ENCODE data around the gene ZDHHC11B.
A peak's percentile ranks its signal among the peaks of the same experiment; 100 is the strongest.

Gene ZDHHC11B

DNA sequence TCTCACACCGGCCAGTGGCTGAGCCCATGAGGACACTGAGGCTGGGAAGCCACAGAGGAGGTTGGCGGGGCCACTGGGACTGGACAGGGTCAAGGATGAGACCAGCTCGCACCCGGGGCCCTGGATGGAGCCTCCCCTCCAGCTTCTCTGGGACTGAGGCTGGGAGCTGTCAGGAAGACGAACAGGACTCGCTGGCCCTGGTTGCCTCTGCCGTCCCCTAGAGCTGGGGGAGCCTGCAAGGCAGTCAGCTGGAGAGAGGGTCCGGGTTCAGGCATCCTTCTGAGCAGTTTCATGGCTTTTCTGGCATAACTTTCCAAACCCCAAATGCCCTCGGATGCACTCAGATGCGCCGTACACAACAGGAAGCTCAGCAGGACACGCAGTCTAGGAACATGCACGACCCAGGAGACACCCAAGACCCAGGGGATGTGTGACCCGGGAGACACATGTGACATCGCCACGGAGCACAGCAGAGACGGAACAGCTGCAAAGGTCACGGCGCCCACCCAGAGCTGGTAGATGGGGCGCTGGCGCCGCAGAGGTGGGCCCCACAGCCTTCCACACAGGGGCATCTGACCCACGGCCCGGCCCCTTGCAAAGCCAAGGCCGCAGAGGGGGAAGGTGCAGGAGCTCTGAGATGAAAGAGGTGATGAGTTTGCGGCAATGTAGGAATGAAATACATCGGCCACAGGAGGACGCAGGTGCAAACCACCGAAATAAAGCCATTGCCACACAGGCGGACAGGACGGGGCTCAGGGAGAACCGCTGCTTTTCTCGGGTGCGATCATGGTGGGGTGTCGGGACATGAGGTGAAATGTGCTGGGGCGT is 108.4 kb downstream of the ZDHHC11B start:
- no peak for DNase-seq (ENCODE audit: low read depth in 1 of 2, low spot score in 1 of 2)

DNA sequence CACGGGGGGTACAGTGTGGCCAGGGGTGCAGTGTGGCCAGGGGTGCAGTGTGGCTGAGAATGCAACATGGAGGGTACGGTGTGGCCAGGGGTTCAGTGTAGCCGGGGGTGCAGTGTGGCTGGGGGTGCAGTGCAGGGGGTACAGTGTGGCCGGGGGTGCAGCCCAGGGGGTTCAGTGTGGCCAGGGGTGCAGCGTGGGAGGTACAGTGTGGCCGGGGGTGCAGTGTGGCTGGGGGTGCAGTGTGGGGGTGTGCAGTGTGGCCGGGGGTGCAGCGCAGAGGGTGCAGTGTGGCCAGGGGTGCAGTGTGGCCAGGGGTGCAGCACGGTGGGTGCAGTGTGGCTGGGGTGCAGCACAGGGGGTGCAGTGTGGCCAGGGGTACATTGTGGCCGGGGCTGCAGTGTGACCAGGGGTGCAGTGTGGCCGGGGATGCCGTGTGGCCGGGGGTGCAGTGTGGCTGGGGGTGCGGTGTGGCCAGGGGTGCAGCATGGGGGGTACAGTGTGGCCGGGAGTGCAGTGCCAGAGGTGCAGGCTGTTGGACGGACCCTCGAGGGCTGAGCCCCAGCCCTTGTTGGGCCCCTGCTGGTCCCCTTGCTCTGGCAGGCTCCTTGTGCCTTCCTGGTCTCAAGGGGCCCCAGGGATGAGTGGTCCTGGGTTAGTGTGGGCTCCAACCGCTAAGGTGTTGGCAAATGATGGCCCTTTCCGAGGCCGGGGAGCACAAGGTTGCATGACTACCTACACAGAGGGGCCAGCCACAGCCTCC is 109.2 kb downstream of the ZDHHC11B start:
- no peak for DNase-seq (ENCODE audit: low read depth in 1 of 2, low spot score in 1 of 2)

- no peak for DNase-seq (ENCODE audit: low read depth in 1 of 2, low spot score in 1 of 2)
These were observed 109.9 kb downstream of the ZDHHC11B start for GRCh38 chr5:674630-675011.

DNA sequence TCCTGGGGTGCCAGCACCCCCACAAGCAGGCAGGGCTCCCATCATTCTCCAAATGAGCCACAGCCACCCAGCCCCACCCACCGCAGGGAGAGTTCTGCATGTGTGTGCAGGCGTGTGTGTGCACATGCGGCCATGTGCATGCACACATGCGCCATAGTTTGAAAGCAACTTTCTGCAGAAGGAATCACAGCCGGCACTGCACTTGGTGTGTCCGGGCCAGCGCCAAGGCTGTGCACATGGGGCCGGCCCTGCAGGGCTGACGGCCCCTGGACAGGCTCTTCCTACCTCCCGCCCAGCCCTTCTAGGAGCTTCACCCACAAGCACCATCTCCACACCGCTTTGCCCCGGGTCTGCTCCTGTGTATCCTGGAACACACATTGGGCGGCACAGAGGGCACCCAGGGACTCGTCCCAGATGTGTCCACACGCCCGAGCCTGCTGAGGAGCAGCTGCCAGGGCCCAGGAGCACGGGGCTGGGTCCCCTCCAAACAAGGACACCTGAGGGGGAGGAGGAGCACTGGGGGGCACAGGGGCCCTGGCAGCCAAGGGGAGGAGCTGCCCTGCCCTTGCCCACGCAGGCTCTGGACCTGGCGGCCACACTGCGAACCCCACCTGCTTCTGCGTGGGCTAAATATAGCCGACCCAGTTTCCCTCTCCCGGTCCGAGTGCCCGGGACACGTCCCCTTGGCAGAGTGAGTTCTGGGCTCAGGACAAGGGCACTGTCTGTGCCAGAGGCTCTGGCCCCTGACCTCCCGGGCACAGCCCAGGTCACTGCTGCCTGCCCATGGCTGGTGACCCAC is 110.5 kb downstream of the ZDHHC11B start:
- DNase-seq (ENCODE audit: low read depth in 1 of 2, low spot score in 1 of 2), result no peak

DNA sequence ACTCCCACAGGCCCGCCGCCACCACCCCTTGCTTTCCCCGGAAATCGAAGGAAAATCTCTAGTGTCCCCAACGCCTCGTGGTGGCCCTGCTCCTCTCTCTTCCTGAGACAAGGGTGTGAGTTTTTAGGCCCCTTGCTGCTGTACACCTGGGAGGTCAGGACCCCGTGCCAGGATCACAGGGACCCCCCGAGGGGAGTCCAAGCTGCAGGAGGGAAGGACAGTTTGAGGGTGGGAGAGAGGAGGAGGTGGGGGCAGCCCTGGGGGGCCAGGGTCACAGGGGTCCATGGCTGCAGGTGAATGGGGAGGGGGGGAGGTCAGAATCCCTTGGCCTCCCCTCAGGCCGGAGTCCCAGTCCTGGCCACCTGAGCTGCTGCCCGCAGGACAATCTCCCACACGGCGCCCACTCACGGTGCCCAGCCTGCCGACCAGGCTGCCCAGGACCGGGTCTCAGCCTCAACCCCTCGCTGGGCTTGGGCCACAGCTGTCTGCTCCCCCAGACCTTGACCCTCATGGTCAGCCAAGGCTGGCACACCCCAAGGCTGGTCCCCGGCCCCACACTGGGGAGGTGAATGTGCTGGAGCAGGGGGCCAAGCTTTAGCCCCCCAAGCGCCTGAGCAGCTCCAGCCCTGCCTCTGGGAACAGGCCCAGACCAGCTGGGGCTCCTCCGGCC is 111.2 kb downstream of the ZDHHC11B start:
- no peak for DNase-seq (ENCODE audit: low read depth in 1 of 2, low spot score in 1 of 2)

DNA sequence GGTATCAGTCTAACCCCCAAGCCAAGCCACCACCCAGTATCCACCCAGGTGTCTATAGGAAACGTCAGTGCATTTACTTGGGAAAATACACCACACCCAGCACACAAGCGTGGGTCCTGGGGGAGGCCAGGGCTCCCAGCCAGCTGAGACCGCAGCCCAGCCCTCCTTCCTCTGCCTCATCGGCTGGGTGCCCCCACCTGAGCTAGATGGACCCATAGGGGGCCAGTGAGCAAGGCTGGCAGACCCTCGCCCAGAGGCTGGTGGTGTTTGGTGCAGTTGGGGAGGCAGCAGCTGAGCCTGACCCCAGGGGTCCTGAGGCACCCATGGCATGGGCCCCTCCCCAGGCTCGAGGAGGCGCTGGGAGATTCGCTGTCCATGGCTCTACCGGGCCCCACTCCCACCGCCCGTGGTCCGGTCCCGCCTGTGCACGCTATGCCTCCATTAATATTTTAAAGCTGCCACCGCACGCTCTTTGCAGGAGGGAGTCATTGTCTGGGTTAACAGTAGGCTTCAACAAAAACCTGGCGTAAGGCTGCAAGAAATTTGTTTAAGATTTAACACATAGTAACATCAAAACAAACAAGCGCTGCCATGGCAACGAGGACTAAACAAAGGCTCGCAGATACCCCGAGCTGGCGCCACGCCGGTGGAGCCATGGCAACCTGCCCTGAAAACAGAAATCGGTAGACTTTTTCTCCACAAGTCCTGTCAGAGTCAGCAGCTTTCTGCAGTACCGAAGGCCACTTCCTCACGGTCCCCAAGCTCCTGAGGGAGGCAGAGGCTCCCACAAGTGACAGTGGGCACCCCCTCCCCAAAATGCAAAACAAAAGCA is 112.0 kb downstream of the ZDHHC11B start:
- peak in 1 of 2 donors; percentile 35 for DNase-seq (ENCODE audit: low read depth in 1 of 2, low spot score in 1 of 2)

GRCh38 chr5:671459-672328 is 112.8 kb downstream of the ZDHHC11B start:
- DNase-seq (ENCODE audit: low read depth in 1 of 2, low spot score in 1 of 2), result peak; percentile 43 to 56

DNA sequence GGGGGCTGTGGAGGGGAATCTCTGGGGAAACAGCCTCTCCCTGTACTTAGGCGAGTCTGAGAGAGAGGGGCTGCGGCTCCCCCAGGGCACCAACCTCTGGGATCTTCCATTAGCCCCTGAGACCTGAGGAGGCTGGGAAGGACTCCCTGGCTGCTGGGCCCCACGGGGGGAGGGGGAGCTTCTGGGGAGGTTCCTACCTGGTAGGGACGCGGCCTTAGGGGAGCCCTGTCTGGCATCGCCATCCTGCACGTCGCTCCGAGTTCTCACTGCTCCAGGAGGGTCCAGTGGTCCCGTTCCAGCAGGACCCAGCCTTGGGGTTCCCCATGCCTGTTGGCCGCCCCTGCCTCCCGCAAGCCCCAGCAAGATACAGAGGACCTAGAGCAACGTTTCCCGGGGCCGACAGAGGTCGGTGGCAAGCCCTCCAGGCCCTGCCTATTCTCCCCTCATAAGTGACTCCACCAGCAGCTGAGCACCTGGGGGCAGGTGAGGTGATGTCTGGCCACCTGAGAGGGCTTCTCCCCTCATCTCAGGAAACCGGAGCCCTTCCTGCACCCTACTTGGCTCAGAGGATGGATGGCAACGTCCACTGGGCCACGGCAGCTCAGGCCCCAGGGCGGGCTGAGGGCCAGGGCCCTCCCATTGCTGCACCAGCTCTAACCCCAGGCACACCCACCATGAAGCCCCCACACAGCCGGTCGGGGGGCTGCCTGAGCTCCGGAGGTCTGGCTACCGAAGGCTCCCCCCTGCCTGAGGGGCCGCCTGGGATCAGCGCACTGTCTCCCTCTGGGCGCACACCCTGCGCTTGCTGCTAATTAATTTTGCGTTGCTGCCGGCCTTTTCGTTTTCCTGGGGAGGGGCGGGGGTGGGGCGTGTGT is 113.9 kb downstream of the ZDHHC11B start:
- no peak for DNase-seq (ENCODE audit: low read depth in 1 of 2, low spot score in 1 of 2)

- DNase-seq (ENCODE audit: low read depth in 1 of 2, low spot score in 1 of 2), result no peak
These were observed 114.6 kb downstream of the ZDHHC11B start for GRCh38 chr5:669842-670395.

- no peak for DNase-seq (ENCODE audit: low read depth in 1 of 2, low spot score in 1 of 2)
These were observed 115.3 kb downstream of the ZDHHC11B start for GRCh38 chr5:669111-669841.

DNA sequence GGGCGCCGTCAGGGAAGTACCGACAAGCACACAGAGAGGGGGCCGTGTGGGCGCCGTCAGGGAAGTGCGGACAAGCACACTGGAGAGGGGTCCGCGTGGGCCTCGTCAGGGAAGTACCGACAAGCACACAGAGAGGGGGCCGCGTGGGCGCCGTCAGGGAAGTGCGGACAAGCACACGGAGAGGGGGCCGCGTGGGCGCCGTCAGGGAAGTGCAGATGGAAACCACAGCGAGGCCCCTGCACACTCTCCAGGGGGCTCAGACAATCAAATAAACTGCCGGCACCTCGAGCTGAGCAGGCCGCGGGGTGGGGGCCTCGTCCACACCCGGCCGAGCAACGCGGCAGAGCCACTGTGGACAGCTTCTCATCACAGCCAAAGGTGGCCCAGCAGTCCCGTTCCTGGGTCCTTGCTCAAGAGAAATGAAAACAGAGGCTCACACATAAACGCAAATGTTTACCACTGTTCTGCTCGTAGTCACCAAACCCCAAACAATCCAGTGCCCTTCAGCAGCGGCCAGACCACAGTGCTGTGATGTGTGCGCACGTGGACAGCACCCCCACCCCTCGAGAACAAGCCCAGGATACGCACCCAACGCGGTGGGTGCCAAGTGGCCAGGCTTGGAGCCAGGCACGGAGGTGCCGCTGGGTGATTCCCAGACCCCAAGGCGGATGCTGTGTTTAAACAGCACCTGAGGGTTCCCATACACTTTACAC is 116.1 kb downstream of the ZDHHC11B start:
- no peak for DNase-seq (ENCODE audit: low read depth in 1 of 2, low spot score in 1 of 2)

- no peak for DNase-seq (ENCODE audit: low read depth in 1 of 2, low spot score in 1 of 2)
These were observed 117.6 kb downstream of the ZDHHC11B start for GRCh38 chr5:666816-667498.

GRCh38 chr5:665956-666711 is 118.4 kb downstream of the ZDHHC11B start:
- DNase-seq (ENCODE audit: low read depth in 1 of 2, low spot score in 1 of 2), result no peak

DNA sequence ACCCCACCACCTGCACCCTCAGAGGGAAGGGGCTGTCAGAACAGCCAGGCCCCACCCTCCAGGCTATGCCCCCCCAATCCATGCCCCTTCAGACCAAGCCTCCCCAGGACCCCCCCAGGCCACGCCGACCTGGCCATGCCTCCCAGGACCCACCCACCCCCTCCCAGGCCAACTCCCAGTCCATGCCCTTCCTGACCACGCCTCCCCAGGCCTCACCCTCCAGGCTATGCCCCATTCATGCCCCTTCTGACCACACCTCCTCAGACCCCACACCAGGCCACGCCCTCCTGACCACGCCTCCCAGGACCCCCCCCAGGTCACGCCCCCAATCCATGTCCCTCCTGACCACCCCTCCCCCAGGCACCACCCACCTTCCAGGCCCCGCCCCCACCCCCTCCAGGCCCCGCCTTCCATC is 119.0 kb downstream of the ZDHHC11B start:
- DNase-seq (ENCODE audit: low read depth in 1 of 2, low spot score in 1 of 2), result no peak

DNA sequence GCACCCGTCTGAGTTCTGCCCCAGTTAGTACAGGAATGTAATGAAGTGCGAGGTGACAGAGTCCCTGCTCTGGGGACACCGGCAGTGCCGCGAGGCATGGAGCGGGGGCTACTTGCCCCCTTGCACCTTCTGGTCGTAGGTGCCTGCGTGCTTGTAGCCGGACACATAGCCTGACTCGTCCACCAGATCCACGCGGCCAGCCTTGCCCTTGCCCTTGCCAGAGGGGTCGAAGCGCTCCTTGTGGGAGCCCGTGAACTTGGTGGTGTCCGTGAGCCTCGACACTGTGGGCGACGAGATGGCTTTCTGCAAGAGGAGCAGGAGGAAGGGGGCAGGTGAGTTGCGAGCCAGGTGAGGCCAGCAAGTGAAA is 119.6 kb downstream of the ZDHHC11B start:
- no peak for DNase-seq (ENCODE audit: low read depth in 1 of 2, low spot score in 1 of 2)

All from activated CD4-positive, alpha-beta T cell treated with anti-CD3 and anti-CD28 coated beads, Interleukin-2, amount 50 U/mL, for 24 hours (primary cell).